ENCODE measurements around the gene PXMP2. TPM values are rescaled to one million over a fixed set of nuclear protein-coding genes. Genes with fewer than 3 reads are reported as not detected.

The PXMP2 gene
- 50.4 TPM for polyA plus RNA-seq (ENCODE audit: insufficient read length)
- long read RNA-seq, donor 1, transcript PXMP2-201 (5 exons, 957 nt): major isoform, 44 of 45 reads
- long read RNA-seq, donor 1, partial matches to known transcripts: 0 of 45 reads
- long read RNA-seq, donor 1, other reads (novel, unspliced or antisense): 0 of 45 reads
- long read RNA-seq, donor 2, transcript PXMP2-201 (5 exons, 957 nt): major isoform, 41 of 43 reads
- long read RNA-seq, donor 2, partial matches to known transcripts: 0 of 43 reads
- long read RNA-seq, donor 2, other reads (novel, unspliced or antisense): 0 of 43 reads
- long read RNA-seq, donor 3, transcript PXMP2-201 (5 exons, 957 nt): major isoform, 29 of 74 reads
- long read RNA-seq, donor 3, partial matches to known transcripts: 42 of 74 reads
- long read RNA-seq, donor 3, other reads (novel, unspliced or antisense): 0 of 74 reads
- long read RNA-seq, donor 4, transcript PXMP2-201 (5 exons, 957 nt): major isoform, 7 of 7 reads
- long read RNA-seq, donor 4, partial matches to known transcripts: 0 of 7 reads
- long read RNA-seq, donor 4, other reads (novel, unspliced or antisense): 0 of 7 reads
- long read RNA-seq, donor 5, transcript PXMP2-201 (5 exons, 957 nt): major isoform, 73 of 125 reads
- long read RNA-seq, donor 5, transcript PXMP2-205 (3 exons, 632 nt): minor isoform, 8 of 125 reads
- long read RNA-seq, donor 5, partial matches to known transcripts: 44 of 125 reads
- long read RNA-seq, donor 5, other reads (novel, unspliced or antisense): 0 of 125 reads
- long read RNA-seq, donor 6, transcript PXMP2-201 (5 exons, 957 nt): major isoform, 57 of 101 reads
- long read RNA-seq, donor 6, partial matches to known transcripts: 40 of 101 reads
- long read RNA-seq, donor 6, other reads (novel, unspliced or antisense): 0 of 101 reads
- long read RNA-seq, donor 7, transcript PXMP2-205 (3 exons, 632 nt): minor isoform, 5 of 86 reads
- long read RNA-seq, donor 7, transcript PXMP2-201 (5 exons, 957 nt): major isoform, 72 of 86 reads
- long read RNA-seq, donor 7, partial matches to known transcripts: 8 of 86 reads
- long read RNA-seq, donor 7, other reads (novel, unspliced or antisense): 0 of 86 reads
- long read RNA-seq, donor 8, transcript PXMP2-201 (5 exons, 957 nt): major isoform, 24 of 39 reads
- long read RNA-seq, donor 8, partial matches to known transcripts: 13 of 39 reads
- long read RNA-seq, donor 8, other reads (novel, unspliced or antisense): 0 of 39 reads

DNA sequence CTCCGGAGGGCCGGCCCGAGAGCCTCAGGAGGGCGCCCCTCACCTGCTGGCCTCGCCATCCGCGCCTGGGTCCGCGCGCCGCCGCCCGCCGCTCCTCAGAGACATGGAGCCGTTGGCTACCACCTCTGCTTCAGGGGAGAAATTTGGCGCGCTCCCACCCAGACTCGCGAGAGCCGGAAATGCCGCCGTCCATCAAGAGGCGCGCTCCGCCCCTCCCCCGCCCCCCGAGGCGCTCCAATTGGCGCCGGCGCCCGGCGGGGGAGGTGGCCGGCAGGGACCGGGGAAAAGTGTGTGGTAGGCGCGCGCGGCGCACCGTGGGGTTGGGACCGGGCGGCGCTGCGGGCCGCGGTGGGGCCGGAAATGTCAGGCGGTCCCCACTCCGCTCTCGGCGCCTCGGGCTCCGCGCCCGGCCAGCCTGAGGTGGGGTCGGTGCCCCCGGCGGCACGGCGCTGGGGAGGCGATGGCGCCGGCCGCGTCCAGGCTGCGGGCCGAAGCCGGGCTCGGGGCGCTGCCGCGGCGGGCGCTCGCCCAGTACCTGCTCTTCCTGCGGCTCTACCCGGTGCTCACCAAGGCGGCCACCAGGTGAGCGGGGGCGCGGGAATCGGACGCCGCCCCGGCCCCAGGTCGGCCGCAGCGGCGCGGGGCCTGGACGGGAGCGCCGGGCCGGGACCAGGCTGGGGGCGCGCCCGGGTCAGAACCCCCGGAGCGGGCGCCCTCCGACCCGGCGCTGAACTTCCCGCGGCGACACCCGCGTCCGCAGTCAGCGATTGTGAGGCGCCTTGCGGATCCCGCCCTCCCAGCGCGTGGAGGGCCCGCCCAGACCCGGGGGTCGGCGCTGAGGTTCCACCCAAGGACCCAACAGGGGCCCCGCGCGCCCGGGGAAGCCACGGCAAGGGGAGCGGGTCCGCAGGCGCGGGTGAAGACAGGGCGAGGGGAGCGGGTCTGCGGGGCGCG lies at the start of gene PXMP2, which contains the start of gene POLE:
PXMP2 (plus strand) TSS at position 377 of the 954 bp plus-strand sequence; CDS start at position 461, 84 bp downstream.
POLE (minus strand) TSS at position 132 of the 954 bp plus-strand sequence; CDS start at position 105, 27 bp downstream.
- peak; percentile 97 for DNase-seq

DNA sequence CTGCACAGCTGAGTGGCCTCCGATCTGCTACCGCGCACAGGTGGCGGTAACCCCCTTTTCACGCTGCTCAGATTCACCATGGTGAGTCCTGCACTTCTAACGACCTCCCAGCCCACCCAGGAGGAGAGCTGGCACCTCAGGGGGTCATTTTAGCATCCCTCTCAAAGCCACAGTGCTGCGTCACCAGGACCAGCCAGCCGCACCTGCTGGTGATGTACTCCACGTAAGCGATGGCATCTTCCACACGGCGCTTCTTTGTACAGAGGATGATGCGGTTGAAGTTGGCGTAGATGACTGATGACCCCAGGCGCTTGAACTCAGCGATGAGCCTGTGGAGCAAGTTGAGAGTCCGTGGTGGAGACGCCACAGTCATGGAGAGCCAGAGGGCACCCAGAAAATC lies 49.6 kb upstream of the PXMP2 start:
- DNase-seq: no peak

DNA sequence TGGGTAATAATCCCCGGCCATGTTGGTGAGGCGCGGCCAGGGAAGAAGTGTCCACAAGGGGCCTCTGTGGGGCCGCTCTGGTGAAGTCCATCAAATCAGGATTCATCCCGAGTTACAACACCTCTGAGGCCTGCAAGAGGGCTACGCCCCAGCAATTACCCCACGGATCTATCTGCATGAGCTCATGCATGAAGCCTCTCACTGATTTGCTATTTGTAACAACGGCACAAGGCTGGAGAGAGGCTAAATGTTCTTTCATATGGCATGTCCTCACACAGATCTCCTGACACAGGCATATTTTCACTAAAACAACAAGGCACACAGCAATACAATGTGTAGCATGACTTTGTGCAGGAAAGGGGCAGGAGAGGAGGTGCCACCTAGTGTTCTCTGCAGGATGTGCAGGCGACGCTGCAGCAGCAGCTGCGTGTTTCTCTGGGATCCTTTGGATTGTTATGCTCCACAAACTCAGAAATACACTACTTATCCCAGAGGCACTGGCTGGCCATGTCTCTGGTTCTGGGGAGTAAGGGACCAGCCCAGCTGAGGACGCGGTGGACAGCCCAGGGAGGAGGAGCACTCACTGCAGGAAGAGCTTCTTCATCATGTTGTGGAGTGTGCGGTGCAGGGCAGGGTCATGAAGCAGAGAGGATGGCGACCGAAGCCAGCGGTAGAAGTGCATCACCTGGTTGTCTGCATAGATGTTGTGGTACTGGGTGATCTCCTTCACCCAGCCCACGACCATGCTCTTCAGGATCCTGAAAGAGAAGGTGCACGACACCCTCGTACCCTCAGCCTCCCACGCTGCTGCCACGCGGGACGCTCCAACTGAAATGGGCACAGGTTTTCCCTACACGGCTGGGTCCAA lies 48.6 kb upstream of the PXMP2 start:
- DNase-seq: no peak

DNA sequence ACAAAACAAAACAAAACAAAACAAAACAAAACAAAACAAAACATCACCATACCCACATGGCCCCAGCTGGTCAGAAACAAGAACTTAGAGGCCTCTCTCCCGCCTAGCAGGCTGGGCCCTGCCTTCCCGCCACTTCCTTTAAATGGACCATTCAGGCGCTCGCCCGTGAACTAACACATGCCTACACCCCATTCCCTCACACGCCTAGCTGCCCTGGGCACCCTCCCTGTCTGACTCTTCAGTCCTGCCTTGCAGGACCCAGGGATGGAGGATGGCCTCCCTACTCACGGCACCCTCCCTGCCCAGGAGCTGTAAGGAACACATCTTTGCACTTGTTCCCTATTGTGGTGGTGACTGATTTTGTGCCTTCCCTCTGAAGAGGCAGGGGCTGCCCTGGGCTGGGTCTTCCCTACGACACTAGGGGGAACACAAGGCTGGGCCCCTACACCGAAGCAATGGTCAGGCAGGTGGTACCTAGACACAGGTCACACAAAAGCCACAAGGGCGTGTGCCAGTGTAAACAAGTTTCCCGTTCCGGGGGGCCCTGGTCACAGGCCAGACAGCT lies 47.3 kb upstream of the PXMP2 start:
- DNase-seq: no peak

DNA sequence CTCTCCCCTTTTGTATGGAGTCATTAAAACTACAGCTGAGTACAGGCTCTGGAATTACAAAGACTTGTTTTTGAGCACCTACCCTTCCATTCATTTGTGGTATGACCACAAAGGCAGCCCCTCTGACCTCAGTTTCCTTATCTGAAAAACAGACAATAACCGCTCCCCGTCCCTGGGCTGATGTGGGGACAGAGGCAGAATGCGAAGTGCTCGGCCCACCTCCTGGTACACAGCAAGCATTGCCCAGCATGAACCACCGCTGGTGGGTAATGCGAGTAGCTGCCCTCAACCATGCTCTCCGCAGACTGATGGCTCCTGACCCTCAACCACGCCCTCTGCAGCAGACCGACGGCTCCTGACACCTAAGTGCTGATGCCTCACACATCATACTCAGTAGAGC lies 46.5 kb upstream of the PXMP2 start:
- no peak for DNase-seq

DNA sequence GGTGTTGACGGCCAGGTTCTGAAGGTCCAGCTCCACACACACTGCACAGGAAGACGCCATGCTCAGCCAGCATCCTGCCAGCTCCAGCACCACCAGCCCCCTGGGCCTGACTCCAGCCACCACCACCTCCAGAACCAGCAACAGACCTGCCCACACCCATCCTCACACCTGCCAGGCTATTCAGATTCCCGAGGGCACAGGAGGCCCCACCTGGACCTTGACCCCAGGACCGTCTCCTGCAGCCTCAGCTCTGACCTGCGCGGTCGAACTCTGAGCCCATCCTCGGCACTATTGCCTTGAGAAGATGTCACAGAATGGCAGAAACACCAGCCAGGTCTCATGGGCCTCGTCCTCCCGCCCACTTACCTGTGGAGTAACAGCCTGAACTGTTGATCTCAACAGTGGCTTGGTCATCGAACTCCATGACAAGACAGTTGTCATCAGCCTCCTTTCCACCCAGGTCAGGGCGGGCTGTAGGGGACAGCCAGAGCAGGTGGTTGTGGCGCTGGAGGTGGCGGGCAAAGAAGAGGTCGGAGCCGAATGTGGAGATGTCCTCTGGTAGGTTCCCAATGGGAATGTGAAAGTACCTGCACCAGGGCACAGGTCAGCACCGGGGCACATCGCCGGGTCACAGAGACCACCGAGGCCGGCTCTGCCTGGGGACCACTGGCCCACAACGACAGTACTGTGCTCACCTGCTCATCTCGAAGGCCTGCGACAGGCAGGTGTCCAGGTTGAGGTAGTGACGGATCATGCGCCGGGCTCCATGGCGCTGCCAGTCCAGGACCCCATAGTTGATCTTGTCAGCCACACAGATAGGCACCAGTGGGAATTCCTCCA lies 45.4 kb upstream of the PXMP2 start:
- DNase-seq: no peak

DNA sequence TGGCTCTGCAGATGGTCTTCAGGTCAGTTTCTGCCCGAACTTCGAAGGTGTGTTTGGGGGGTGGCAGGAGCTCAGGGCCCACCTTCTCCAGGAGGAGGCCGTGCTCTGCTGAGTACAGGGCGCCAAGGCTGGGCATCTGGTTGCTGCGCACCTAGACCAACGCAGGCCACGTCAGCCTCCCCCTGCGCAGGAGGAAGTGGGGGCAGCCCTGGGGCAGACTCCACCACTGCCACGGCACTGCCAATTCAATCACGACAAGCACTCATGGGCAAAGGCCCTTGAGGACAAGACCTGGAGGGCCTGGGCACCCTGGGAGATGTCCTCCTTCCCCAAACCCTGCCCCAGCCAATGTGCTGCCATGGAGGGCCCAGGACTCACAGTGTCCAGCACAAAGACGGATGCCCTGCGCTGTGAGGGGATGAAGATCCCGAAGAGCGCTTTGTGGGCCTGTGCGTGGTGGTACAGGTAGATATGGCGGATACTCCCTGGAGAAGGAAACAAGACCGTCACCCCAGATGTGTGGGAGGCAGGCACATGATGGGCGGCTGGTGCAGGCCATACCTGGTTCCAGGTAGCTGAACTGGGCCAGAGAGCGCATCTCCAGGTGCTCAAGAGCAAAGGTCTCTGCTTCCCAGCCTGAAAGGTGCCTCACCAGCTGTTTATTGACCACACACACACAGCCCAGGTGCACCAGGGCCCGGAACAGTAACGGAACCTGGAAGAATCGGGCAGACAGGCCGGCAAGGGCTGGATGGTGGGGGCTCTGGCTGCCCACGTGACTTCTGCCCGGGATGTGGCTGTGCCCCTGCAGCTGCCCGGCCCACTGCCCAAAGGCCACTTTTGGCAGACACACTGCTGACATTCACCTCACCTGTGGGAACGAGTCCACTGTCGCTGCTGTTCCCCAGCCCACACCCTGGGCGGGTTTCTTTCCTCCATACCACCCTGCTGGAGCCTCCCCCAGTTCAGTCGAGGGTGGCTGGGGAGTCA lies 44.2 kb upstream of the PXMP2 start:
- DNase-seq: no peak

DNA sequence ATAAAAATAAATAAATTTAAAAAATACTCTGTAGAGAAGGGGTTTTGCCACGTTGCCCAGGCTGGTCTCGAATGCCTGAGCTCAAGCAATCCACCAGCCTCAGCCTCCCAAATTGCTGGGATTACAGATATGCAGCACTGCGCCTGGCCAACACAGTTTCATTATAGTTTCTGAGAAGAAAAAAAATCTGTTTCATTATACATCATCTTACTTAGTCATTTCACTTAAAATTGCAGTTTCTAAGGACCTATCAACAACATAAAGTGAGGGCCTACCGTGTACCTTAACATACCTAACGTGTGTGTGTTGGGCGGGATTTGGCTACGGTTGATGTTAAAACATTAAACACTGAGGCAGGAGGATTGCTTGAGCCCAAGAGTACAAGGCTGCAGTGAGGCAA lies 40.5 kb upstream of the PXMP2 start:
- no peak for DNase-seq

DNA sequence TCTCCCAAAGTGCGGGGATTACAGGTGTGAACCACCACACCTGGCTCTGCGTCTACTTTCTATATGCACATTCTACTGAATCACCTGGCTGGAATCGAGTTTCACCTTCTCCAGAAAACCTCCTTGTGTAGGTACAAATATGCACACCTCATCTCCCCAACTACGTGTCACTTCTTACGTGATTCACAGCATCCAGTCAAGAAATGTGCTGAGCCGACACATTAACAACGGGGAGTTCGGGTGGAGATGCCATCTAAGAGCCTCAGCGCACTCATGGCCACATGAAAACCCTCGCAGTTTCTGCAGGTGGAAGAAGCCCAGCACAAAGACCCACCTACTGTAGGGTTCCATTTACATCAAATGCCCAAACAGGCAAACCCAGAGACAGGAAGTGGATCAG lies 39.5 kb upstream of the PXMP2 start:
- no peak for DNase-seq

DNA sequence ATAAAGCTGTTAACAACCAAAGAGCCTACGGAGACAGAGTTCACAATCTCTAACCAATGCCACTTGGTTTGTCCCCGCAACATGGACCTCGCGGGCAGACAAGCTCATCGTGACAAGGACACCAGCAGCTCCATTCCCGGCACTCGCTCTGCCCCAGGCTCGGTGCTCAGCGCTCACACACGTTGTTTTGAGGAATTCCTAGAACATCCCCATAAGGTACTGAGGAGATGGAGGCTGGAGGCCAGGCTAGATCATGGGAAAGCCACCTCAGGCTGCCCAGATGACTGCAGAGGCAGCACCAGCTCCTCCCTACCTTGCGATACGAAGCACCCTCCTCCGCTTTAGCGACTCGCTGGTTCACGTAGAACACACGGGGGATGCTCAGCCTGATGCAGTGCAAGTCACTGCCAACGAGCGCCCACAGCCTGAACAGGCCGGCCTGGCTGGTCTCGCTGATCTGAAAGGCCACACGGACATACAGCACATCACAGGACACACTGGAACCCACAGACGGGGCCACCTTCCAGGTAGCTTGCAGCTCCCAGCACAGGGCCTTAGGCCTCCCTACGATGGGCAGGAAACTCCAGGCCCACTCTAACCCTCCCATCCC lies 38.7 kb upstream of the PXMP2 start:
- DNase-seq: no peak

DNA sequence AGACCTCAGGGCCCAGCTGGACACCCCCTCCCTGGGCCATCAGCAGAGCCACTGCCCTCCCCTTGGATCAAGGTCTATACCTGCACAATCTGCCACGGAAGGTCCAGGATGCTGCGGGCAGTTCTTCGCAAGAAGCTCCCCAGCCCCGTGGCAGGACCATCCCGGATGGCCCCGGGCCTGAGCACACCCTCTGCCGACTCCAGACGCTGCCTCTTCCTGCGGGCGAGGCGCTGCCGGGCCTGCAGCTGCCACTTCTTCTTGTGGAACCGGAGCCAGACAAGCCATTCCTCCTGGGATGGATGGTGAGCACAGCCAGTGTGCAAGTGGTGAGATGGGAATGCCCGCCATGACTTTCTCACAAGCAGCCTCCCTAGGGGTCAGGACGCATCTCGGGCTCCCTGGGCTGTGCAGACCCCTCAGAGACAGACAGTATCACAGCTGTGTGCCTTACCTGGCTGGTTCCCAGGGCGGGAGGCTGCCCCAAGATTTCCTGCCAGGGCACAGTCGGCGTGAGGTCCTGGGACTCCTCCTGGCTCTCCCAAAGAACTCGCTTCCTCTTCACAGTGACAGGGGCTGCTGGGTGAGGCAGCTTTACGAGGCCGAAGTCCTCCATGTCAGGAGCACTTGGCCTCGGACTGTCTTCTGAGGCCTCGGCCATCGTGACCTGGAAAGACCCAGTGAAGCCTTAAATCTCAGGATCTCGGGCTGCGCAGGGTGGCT lies 38.0 kb upstream of the PXMP2 start:
- no peak for DNase-seq

DNA sequence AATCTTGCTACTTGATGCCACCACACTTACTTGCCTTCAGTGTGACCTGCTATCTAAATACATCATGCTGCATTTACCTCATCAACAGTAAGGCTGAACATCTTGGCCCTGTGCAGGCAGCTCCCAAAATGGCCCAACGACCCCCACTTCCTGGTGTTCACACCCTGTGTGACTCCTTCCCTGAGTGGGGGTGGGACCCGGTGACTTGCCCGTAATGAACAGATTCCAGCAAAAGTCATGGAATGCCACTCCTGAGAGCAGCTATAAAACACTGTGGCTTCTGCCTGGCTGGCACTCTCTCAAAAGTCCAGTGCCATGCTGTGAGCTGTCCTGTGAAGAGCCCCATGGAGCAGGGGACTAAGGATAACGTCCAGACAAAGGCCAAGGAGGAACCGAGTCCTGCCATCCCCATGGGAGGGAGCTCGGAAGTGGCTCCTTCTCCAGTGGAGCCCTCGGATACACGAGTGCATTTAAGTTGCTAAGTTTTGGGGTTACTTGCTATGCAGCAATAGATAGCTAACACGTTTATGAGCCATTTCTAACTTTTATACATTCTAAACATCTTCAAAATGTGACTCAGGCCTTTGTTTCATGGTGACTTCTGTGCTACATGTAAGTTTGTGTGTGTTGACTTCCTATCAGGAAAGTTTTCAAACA lies 35.8 kb upstream of the PXMP2 start:
- no peak for DNase-seq

DNA sequence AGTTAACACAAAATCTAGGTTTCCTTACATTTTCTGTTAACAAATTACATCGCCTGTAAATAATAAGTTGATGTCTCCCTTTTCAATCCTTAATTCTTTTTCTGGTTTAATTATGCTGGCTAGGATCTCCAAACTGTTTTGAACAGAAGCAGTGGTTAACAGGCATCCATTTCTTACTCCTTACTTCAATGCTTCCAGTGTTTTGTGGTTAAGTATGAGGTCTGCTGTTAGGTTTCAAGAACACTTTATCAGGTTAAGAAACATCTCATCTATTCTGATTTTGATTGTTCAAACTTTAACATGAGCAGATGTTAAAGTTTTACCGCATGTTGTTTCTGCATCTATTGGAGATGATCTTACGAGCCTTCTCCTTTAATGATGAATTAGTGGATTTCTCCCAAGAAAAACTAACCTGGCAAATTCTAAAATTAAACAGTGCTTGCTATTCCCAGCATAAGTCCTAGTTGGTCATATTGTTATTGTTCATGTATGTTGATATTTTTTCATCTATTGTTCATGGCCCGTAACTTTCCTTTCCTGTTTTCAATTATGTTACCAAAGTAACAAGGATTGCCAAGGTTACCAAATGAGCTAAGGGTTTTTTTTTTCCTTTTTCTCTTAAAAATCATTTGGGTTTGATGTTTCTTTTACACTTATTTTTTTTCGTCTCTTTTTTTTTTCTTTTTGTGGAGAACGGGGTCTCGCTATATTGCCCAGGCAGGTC lies 33.7 kb upstream of the PXMP2 start:
- no peak for DNase-seq

DNA sequence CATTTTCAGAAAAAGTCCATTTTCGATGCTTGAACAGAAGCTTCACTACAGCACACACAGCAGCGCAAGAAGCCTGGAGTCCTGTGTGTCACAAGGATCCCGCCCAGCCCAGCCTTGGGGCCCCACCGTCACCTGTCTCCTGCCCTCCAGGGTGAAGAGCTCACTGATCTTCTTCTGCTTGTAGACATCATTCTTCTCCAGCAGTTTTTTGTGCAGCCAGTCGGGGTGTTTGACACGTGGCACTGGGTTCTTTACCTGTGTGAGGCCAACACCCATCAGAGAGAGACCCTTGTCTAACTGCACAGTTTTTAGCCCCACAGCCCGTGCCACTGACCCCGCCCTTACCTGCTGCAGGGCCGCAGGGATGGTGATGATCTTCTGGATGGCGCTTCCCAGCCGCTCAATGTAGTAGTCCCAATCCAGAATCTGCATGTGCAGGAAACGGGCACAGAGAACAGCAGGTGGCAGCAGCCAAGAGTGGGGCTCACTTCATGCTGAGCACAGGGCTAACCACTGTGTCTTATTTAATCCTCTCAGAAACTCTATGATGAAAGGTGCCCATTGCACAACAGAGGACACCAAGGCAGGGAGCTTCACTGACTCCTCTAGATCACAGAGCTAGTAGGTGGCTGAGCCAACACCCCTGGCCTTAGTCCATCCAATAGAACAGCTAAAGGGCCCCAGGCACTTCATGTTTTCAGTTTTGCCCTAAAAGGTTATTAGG lies 30.2 kb upstream of the PXMP2 start:
- DNase-seq: no peak
